Neural progenitor cell (in vitro differentiated cells): ENCODE results near the gene CLTB.

Experiments used
- CTCF ChIP-seq: fragments of 200-600 bp; sonication (generic); IDR thresholded peaks from 2 replicates; pipeline ENCODE4 v1.5.1; 2017; ENCODE audit warnings: antibody characterized with exemption, mild to moderate bottlenecking
- EZH2 ChIP-seq: fragments of 200-600 bp; sonication (generic); IDR thresholded peaks from 2 replicates; pipeline ENCODE4 v1.6.1; 2017; ENCODE audit warnings: antibody characterized with exemption, mild to moderate bottlenecking, moderate library complexity

- TF ChIP-seq CTCF (no peak), EZH2 (no peak)
These were observed 44.5 kb downstream of the CLTB start for GRCh38 chr5:176371621-176372539.
